ENCODE results near the gene DPEP2NB.

DPEP2NB gene

DNA sequence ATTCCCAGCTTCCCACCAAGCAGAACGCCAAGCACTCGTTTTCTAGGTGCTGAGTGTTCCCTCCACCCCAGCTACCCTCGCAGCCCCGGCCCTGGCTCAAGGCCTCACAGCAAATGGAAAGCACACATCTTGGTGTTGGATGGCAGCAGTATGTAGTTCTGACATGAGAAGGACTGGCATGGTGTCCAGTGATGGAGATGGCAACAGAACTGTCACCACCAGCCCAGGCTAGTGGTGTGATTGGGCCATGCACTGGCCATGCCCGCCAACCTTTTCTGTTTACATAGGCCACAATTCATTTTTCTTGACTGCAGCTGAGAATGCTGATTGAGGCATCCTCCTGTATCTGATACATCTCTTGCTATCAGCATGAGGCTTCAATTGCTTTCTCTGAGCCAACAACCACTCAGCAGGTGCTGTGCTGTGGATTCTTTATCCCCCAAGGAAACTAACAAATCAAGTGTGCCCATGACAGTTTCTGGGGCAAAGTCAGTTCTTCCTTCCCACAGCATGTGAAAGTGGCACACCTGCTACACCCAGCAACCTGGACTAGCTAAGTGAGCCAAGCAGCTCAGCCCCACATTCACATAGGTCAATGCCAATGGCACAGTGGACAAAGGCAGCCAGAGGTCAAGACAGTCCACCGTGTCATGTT, 51.1 kb downstream of the DPEP2NB start:
- in situ Hi-C loops (cut with MboI; ENCODE audit: low sequenced_read_pairs): no loop called here

DNA sequence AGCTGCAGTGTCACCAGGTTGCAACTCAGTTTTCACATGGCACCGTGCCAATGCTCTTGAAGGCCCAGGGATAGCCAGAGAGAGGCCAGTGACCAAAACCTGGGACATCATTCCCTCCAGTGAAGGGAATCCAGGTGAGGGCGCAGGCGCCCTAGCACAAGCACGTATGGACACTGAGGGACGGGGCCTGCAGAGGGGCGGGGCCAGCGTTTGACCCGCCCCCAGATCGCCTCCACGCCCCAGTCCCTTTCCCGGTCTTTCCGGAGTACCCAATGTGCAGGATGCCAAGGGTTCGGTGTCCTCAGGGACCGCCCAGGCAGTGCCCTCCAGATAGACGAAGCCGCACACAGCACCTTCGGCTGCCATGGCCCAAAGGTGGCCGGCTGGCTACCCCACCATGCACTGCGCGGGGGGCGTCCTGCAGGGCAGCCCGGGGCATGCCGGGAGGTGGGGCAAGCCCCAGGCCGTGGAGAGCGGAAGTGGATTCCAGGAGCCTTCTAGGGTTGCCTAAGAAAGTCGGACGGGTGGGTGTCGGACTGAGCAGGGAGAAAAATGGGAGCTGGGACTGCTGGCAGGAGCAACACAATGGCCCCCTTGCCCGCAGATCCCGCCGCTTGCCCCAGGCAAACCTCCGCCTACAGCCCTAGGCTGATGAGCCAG, 51.9 kb downstream of the DPEP2NB start:
- in situ Hi-C loops (cut with MboI; ENCODE audit: low sequenced_read_pairs): no loop called here
